Lower leg skin (tissue), 3 donors: ENCODE results near the gene TNFRSF8.

ENCODE experiments used
- POLR2A ChIP-seq, 2 donors: fragments of 450-650 bp; IDR thresholded peaks; one replicate each; pipeline ENCODE4 v1.6.1; 2016 to 2017; ENCODE audit warnings: antibody characterized with exemption in 2 of 2, mild to moderate bottlenecking in 1 of 2, moderate library complexity in 1 of 2
- TF ChIP-seq, protein P1 (sequence below), 3 donors: fragments of 450-650 bp; IDR thresholded peaks; one replicate each; pipeline ENCODE4 v1.5.1; 2016; ENCODE audit warnings: antibody characterized with exemption in 3 of 3, mild to moderate bottlenecking in 3 of 3, moderate library complexity in 2 of 3

DNA sequence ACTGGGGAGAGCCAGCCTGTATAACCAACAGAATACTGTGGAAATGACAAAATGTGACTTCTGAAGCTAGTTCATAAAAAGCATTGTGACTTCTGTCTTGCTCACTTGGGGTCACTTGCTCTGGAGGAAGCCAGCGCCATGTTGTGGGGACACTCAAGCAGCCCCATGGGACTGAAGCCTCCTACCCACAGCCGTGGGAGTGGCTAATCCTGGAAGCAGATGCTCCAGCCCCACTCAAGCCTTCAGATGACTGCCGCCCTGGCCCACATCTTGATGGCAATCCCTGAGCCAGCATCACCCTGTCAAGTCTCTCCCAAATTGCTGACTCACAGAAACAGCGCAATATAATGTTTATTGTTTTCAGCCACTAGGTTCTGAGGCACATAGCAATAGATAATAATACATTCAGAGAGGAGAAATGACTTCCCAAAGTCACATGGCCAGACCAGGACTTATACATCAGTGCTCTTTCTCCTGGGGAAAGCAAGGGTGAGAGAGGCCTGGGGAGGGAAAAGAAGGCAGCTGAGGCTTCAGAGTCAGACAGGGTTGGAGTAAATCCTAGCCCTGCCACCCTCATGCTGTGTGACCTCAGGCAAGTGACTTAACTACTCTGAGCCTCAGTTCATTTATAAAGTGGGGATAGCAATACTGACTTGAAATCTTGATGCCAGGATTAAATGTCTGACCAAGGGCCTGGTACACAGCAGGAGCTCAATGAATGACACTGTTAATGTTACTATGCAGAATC lies 5.0 kb upstream of the TNFRSF8 start:
- no peak for TF ChIP-seq POLR2A (IDR thresholded peaks at IDR 0.05)
- TF ChIP-seq, protein P1, sequence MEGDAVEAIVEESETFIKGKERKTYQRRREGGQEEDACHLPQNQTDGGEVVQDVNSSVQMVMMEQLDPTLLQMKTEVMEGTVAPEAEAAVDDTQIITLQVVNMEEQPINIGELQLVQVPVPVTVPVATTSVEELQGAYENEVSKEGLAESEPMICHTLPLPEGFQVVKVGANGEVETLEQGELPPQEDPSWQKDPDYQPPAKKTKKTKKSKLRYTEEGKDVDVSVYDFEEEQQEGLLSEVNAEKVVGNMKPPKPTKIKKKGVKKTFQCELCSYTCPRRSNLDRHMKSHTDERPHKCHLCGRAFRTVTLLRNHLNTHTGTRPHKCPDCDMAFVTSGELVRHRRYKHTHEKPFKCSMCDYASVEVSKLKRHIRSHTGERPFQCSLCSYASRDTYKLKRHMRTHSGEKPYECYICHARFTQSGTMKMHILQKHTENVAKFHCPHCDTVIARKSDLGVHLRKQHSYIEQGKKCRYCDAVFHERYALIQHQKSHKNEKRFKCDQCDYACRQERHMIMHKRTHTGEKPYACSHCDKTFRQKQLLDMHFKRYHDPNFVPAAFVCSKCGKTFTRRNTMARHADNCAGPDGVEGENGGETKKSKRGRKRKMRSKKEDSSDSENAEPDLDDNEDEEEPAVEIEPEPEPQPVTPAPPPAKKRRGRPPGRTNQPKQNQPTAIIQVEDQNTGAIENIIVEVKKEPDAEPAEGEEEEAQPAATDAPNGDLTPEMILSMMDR (IDR thresholded peaks at IDR 0.05) = no peak
